HCT116 (cell line): ENCODE data around the gene SND1. TPM values are rescaled to one million over a fixed set of nuclear protein-coding genes. Genes with fewer than 3 reads are reported as not detected.

Experiments used
- ATAC-seq: fragments of 200-7000 bp; cut with Tn5 transposase; 2 replicates; pipeline ENCODE4 v1.9.1; 2020; ENCODE audit warnings: mild to moderate bottlenecking, moderate library complexity
- BruUV-seq: library from RNA; stranded (reverse); fragments of 400-500 nt; replicated peaks from 2 replicates; lab custom pipeline; 2021; lab: Mats Ljungman, UMichigan
- CTCF ChIA-PET: fragments of 300-600 bp; sonication (Branson Sonifier 250); formaldehyde crosslinking; loops from one replicate; lab custom pipeline; 2021; ENCODE audit warnings: antibody characterized with exemption; lab: Charles Lee
- POLR2A ChIA-PET: fragments of 300-600, 350-600 bp; sonication (Branson Sonifier 250); formaldehyde crosslinking; loops from one replicate; lab custom pipeline; 2021; ENCODE audit warnings: antibody characterized with exemption; lab: Charles Lee
- RAD21 ChIA-PET, 2 experiments: fragments of 300-600 bp; sonication (Branson Sonifier 250); formaldehyde crosslinking; loops; one replicate each; lab custom pipeline; 2023; ENCODE audit warnings: low total read pairs in 2 of 2; ENCODE audit not compliant: uncharacterized antibody in 2 of 2, unreplicated experiment in 2 of 2, low non-redundant PET in 1 of 2; lab: Charles Lee
- DNase-seq: peaks from one replicate; pipeline ENCODE4 v3.0.0-alpha.2; 2010; ENCODE audit warnings: low read depth, low spot score
- H2AFZ ChIP-seq: fragments of 200-600 bp; shearing (Covaris generic), sonication (generic); 2 replicates; pipeline ENCODE4 v1.6.1; 2017; ENCODE audit warnings: low read depth, mixed run types, mixed read lengths, antibody characterized with exemption, low read length; ENCODE audit not compliant: poor library complexity, severe bottlenecking
- H3K27ac ChIP-seq: 2 replicates; pipeline ENCODE4 v1.5.1; 2012; ENCODE audit warnings: low read depth, low read length
- H3K27me3 ChIP-seq: fragments of 200-600 bp; sonication (generic); 2 replicates; pipeline ENCODE4 v1.6.1; 2016; ENCODE audit warnings: mixed run types, low read length, mixed read lengths; ENCODE audit not compliant: insufficient read depth
- H3K36me3 ChIP-seq, 2 experiments: fragments of 200-500 bp in 1 of 2; fragments of 200-600 bp in 1 of 2; sonication (Bioruptor generic) in 1 of 2; sonication (generic) in 1 of 2; 2 replicates each; pipeline versions ENCODE4 v1.5.1 to v1.6.1; 2014 to 2016; ENCODE audit warnings: low read length in 2 of 2, inconsistent platforms in 1 of 2, mixed read lengths in 1 of 2, mixed run types in 1 of 2; ENCODE audit not compliant: insufficient read depth in 2 of 2, control insufficient read depth in 1 of 2
- H3K4me1 ChIP-seq, 2 experiments: fragments of 200-600 bp in 1 of 2; sonication (generic) in 1 of 2; 2 replicates each; pipeline versions ENCODE4 v1.5.1 to v1.6.1; 2012 to 2017; ENCODE audit warnings: low read length in 2 of 2, inconsistent platforms in 1 of 2, mild to moderate bottlenecking in 1 of 2, mixed read lengths in 1 of 2, mixed run types in 1 of 2, moderate library complexity in 1 of 2; ENCODE audit not compliant: insufficient read depth in 2 of 2, control insufficient read depth in 1 of 2
- H3K4me2 ChIP-seq: fragments of 200-600 bp; sonication (generic); 2 replicates; pipeline ENCODE4 v1.6.1; 2017; ENCODE audit warnings: mixed run types, low read length, mixed read lengths
- H3K4me3 ChIP-seq, 2 experiments: fragments of 200-600 bp in 1 of 2; sonication (generic) in 1 of 2; replicated peaks in 1 of 2; 2 replicates each; pipeline ENCODE4 v1.5.1; 2011 to 2016; ENCODE audit warnings: low read length in 2 of 2, control low read depth in 1 of 2, low read depth in 1 of 2, mild to moderate bottlenecking in 1 of 2, mixed read lengths in 1 of 2, mixed run types in 1 of 2
- H3K79me2 ChIP-seq: fragments of 200-600 bp; sonication (generic); 2 replicates; pipeline ENCODE4 v1.6.1; 2017; ENCODE audit warnings: mild to moderate bottlenecking, mixed run types, low read length, moderate library complexity, mixed read lengths; ENCODE audit not compliant: insufficient read depth
- H3K9ac ChIP-seq: fragments of 200-600 bp; sonication (generic); 2 replicates; pipeline ENCODE4 v1.6.1; 2016; ENCODE audit warnings: low read length, mixed read lengths
- H3K9me2 ChIP-seq: fragments of 200-600 bp; sonication (generic), shearing (Covaris generic); 2 replicates; pipeline ENCODE4 v1.6.1; 2017; ENCODE audit warnings: mixed run types, mild to moderate bottlenecking, moderate library complexity; ENCODE audit not compliant: insufficient read depth
- H3K9me3 ChIP-seq, 2 experiments: fragments of 200-500 bp in 1 of 2; fragments of 200-600 bp in 1 of 2; sonication (Bioruptor generic) in 1 of 2; sonication (generic) in 1 of 2; 2 replicates each; pipeline ENCODE4 v1.6.1; 2014 to 2017; ENCODE audit warnings: low read length in 2 of 2, mixed read lengths in 2 of 2, inconsistent platforms in 1 of 2, low read depth in 1 of 2, mild to moderate bottlenecking in 1 of 2, mixed run types in 1 of 2, moderate library complexity in 1 of 2; ENCODE audit not compliant: control insufficient read depth in 1 of 2, insufficient read depth in 1 of 2
- H4K20me1 ChIP-seq: fragments of 200-600 bp; sonication (generic), shearing (Covaris generic); 2 replicates; pipeline ENCODE4 v1.6.1; 2017; ENCODE audit warnings: mixed run types, mild to moderate bottlenecking, moderate library complexity; ENCODE audit not compliant: insufficient read depth
- EGR1 ChIP-seq: IDR thresholded peaks from 2 replicates; pipeline ENCODE4 v1.6.1; 2012; ENCODE audit warnings: low read depth
- ELF1 ChIP-seq: IDR thresholded peaks from 2 replicates; pipeline ENCODE4 v1.6.1; 2012; ENCODE audit warnings: low read depth, borderline replicate concordance
- JUND ChIP-seq: IDR thresholded peaks from 2 replicates; pipeline ENCODE4 v1.6.1; 2012
- RAD21 ChIP-seq: IDR thresholded peaks from 2 replicates; pipeline ENCODE4 v1.6.1; 2012; ENCODE audit warnings: low read depth, mild to moderate bottlenecking
- ZBTB33 ChIP-seq: IDR thresholded peaks from 2 replicates; pipeline ENCODE4 v1.6.1; 2011; ENCODE audit warnings: mild to moderate bottlenecking, low read length, moderate library complexity; ENCODE audit not compliant: insufficient replicate concordance; ENCODE audit errors: extremely low read depth
- intact Hi-C: fragments of 100-400 bp; cut with micrococcal nuclease; formaldehyde crosslinking; loops from 2 replicates; pipeline ENCODE4 v1.10.0; 2022
- total RNA-seq: library from RNA; stranded (reverse); gene quantifications from one replicate; pipeline ENCODE4 v1.2.1, GENCODE V29; 2021; ENCODE audit not compliant: unreplicated experiment
- TF ChIP-seq, protein P1 (sequence below), 3 experiments: fragments of 200-600 bp in 1 of 3; sonication (generic) in 1 of 3; IDR thresholded peaks in 2 of 3; conservative IDR thresholded peaks in 1 of 3; 2 replicates each; pipeline ENCODE4 v1.5.1; 2012 to 2017; ENCODE audit warnings: low read depth in 2 of 3, low read length in 2 of 3, antibody characterized with exemption in 1 of 3, borderline replicate concordance in 1 of 3, control low read depth in 1 of 3, mild to moderate bottlenecking in 1 of 3, mixed read lengths in 1 of 3, mixed run types in 1 of 3, moderate library complexity in 1 of 3; ENCODE audit not compliant: insufficient read depth in 1 of 3
- TF ChIP-seq, protein P2 (sequence below): IDR thresholded peaks from 2 replicates; pipeline ENCODE4 v1.6.1; 2012

Gene SND1
- total RNA-seq, 1 experiment from 2014 or later: 169 TPM

GRCh38 chr7:127961786-127962453 is 309.9 kb downstream of the SND1 start:
- Histone ChIP-seq H3K9me2 (no peaks in the 10 kb centered on the region), H2AFZ (no peak overlapping the region), H3K4me1 (no peaks in the 10 kb centered on the region), H3K4me3 (no peak overlapping the region), H3K9ac (no peak overlapping the region), H3K4me2 (no peak overlapping the region), H3K36me3 (peaks cover 0 to 5% of the 10 kb centered on the region in 2 experiments; a peak in 1 of 4 replicates), H3K9me3 (no peaks in the 10 kb centered on the region), H3K27me3 (no peaks in the 10 kb centered on the region), H3K79me2 (peaks cover 6% of the 10 kb centered on the region; the same call in 1 of the 2 replicates), H3K27ac (no peak overlapping the region), H4K20me1 (no peaks in the 10 kb centered on the region)
- TF ChIP-seq JUND (no peak), RAD21 (no peak), ELF1 (no peak), ZBTB33 (no peak), EGR1 (no peak)
- TF ChIP-seq, protein P1, sequence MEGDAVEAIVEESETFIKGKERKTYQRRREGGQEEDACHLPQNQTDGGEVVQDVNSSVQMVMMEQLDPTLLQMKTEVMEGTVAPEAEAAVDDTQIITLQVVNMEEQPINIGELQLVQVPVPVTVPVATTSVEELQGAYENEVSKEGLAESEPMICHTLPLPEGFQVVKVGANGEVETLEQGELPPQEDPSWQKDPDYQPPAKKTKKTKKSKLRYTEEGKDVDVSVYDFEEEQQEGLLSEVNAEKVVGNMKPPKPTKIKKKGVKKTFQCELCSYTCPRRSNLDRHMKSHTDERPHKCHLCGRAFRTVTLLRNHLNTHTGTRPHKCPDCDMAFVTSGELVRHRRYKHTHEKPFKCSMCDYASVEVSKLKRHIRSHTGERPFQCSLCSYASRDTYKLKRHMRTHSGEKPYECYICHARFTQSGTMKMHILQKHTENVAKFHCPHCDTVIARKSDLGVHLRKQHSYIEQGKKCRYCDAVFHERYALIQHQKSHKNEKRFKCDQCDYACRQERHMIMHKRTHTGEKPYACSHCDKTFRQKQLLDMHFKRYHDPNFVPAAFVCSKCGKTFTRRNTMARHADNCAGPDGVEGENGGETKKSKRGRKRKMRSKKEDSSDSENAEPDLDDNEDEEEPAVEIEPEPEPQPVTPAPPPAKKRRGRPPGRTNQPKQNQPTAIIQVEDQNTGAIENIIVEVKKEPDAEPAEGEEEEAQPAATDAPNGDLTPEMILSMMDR (IDR thresholded peaks at IDR 0.05 in 2 of 3, conservative IDR thresholded peaks at IDR 0.05 in 1 of 3; ENCODE audit: borderline replicate concordance in 1 of 3, insufficient read depth in 1 of 3, low read depth in 2 of 3, low read length in 2 of 3): no peak
- TF ChIP-seq, protein P2, sequence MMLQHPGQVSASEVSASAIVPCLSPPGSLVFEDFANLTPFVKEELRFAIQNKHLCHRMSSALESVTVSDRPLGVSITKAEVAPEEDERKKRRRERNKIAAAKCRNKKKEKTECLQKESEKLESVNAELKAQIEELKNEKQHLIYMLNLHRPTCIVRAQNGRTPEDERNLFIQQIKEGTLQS: no peak
- CTCF ChIA-PET: no interaction called here
- ATAC-seq: no peak
- POLR2A ChIA-PET: no interaction called here
- intact Hi-C loops: no loop called here
- DNase-seq: no peak
- no TSS peak for BruUV-seq
- RAD21 ChIA-PET: no interaction called here
